Endometrial microvascular endothelial cells (primary cell): ENCODE data around the gene PPARG. TPM values are rescaled to one million over a fixed set of nuclear protein-coding genes. Genes with fewer than 3 reads are reported as not detected.
"Not testable (repeated sequence)": the region's sequence is repeated elsewhere in the genome, so short reads cannot be mapped to it uniquely, and the experiment has no call there.

Experiments
- in situ Hi-C: cut with HindIII; loops from 2 replicates; pipeline ENCODE4 v1.10.0; 2017; ENCODE audit warnings: low sequenced_read_pairs, low pct_unique_long_range_greater_than_20kb; ENCODE audit errors: inconsistent ontology term
- total RNA-seq: library from RNA; depleted of rRNA; stranded (reverse); fragments of >200 nt; gene quantifications from one replicate; pipeline ENCODE4 v1.2.3, GENCODE V29; 2015; ENCODE audit errors: inconsistent ontology term

The PPARG gene
- 5.6 TPM for total RNA-seq

DNA sequence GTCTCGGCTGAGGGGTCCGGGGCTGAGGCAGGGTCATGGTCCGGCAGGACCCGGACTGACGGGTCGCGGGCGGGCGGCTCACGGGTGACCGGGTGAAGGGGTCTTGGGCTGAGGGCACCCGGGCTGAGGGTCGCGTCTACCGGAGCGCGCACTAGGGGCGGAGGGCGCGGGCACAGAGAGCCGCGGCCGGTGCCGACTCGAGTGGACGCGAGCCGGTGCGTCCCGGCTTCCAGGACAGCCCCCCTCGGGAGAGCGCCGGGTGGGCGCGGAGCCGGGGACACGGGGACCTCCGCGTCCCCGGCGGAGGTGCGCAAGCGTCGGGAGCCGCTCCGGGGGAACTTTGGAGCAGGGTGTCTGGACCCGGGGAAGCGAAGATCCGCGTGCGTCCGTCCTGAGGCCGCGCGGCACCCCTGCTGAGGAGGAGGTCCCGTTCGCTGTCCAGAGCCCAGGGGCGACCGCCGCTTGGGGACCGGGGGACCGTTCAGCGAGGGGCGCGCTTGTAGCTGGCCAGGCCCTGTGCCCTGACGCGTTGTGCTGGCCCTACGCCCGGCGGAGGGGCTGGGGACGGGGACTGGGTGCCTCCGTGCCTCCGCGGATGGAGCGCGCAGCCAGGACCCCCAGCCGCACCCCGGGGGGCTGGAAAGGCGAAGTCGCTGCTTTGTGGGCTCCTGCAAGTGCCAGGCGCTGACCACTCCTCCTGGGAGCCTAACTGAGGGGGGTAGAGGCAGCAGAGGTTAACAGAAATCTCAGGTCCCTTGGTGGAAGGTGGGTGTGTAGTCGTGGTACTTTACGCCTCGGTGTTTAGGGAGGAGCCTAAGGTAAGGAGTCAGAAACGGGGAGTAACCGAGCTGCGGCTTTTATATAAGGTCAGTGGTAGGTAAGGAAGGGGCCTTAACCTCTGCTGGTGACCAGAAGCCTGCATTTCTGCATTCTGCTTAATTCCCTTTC, at the start of gene PPARG:
TSS of gene PPARG (plus strand) at position 889 of the 948 bp plus-strand sequence. CDS start 90,642 bp downstream, outside the sequence.
- in situ Hi-C loops, result no loop called here

DNA sequence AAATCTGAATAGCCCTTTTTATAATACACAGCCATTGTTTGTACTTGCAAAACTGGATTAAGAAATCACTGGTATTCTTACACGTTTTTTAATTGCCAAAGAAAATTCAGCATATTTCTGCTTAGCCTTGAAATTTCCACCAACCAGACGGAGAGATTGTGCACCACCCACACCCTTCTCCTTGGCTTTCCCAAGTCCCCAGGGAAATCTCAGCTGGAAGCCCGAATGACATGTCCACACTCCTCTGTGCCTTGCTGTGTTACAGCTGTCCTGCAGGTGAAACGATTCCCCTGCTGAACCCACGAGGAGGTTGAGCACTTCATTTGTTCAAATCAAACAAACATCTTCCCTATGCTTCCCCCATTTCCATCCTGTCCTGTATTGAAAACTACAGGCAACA, 49.6 kb upstream of the PPARG start:
- in situ Hi-C loops, result no loop called here

GRCh38 chr3:12242772-12243171, 46.1 kb upstream of the PPARG start:
- in situ Hi-C loops, result no loop called here

GRCh38 chr3:12246497-12247163, 42.2 kb upstream of the PPARG start:
- in situ Hi-C loops, result no loop called here

- in situ Hi-C loops, result no loop called here
Observed at GRCh38 chr3:12247411-12247810, 41.5 kb upstream of the PPARG start.

DNA sequence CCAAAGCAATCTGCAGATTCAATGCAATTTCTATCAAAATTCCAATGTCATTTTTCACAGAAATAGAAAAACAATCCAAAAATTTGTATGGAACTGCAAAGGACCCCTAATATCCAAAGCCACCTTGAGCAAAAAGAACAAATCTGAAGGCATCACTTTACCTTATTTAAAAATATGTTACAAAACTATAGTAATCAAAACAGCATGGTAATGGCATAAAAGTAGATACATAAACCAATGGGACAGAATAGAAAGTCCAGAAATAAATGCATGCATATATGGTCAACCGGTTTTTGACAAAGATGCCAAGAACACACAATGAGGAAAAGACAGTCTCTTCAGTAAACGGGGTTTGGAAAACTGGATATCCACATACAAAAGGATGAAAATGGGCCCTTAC, 39.4 kb upstream of the PPARG start:
- in situ Hi-C loops, result no loop called here

- in situ Hi-C loops, result no loop called here
Observed at GRCh38 chr3:12252889-12253288, 36.0 kb upstream of the PPARG start.

GRCh38 chr3:12253516-12254343, 35.1 kb upstream of the PPARG start:
- in situ Hi-C loops, result no loop called here

- in situ Hi-C loops, result no loop called here
Observed at GRCh38 chr3:12255393-12255792, 33.5 kb upstream of the PPARG start.

- in situ Hi-C loops, result no loop called here
Observed at GRCh38 chr3:12258911-12259310, 30.0 kb upstream of the PPARG start.

DNA sequence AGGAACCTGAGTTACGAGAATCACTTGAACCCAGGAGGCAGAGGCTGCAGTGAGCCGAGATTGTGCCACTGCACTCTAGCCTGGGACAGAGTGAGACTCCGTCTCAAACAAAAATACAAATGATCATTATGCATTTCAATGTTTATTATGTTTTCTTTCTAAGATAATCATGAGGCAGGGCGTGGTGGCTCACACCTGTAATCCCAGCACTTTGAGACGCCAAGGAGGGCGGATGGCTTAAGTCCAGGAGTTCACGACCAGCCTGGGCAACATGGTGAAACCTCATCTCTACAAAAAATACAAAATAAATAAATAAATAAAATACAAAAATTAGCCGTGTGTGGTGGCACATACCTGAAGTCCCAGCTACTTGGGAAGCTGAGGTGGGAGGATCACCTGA, 26.7 kb upstream of the PPARG start:
- in situ Hi-C loops, result not testable (repeated sequence)

DNA sequence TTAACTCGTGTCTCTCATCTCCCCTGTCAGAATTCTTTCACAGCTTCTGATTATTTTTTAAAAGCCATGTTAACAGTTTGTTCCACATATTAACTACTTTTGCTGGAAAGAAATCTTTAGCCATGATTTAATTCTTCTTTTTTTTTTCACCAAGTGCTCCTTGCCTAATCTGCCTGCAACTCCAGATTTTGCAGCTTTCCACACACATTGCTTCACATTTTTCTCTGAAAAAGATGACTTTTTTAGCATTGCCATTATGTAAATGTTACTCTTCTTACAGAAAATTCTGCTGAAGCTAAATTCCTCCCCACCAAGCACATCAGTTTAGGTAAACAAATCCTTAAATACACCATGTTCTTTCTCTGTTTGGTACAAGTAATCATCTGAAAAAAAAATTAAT, 23.4 kb upstream of the PPARG start:
- in situ Hi-C loops, result no loop called here

DNA sequence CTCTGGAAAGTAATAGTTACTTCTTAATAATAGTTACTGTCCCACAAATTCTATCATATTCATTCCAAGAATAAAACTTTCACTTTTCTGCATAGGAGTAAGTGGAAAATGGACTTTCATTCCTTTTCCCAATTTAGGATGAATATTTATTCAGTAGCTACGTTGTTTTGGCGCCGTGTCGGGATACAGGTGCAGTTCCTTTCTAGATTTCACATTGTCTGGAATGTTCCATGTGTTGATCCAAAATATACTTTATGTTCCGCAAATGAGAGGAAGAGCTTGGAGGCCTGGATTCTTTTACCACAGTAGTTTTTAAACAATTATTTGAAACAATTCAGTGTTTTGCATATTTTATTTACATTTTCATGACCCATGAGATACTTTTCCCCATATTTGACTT, 22.8 kb upstream of the PPARG start:
- in situ Hi-C loops, result no loop called here

GRCh38 chr3:12267376-12268030, 21.4 kb upstream of the PPARG start:
- in situ Hi-C loops, result no loop called here

DNA sequence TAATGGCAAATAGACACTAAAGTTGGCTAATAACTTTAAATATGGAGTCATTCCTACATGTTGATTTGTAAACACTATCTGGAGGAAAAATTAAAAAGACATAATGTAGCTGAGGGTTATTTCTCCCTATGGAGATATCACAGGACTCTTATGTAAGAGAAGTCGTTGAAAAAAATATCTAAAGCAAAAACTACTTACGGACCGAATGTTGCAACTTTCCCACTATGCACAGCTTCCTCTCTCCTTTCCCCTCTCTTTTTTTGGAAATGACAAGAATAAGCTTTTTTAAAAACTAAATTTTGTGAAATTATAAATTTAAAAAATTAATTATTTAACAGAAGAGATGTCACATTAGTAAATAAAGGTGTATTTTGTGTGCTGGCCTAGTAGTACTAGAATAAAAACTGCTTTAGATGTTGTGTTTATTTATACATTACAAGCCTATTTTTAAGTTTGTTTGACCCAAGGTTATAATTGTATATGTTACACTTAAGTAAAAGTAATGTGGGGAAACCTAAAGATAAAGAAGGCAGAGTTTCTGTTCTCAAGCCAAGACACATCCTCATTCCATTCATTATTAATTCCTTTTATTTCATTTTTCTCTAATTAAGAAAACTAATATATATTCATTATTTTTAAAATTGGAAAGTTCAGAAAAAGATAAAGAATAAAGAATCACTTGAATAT, 20.7 kb upstream of the PPARG start:
- in situ Hi-C loops, result no loop called here

- in situ Hi-C loops, result no loop called here
Observed at GRCh38 chr3:12270976-12271375, 17.9 kb upstream of the PPARG start.

DNA sequence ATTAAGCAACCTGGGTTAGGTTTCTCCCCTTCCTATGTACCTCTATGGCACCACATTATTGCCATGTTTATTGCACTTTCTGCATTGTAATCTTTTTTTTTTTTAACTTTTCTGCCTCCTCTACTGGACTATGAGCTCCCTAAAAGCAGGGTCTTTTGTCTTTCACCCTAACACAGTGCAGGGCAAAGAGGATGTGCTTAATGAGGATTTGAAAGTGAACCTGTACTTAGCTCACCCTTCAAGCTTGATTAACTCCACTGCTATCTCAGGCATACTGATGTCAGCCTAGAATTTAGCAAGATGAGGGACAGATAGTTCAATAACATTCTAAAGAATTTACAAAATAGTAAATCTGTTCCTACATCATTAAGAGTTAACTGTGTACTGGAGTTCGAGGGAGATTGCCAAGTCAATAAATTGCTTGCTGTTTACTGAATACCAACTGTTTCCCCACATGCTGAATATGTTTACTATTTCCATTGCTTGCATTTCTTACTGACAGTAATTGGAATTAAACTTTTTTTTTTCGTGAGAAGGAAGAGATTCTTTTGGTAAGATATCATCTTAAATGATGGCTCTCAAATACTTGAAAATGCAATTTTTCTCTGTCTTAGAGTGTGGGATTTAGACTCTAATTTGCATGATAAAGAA, 15.7 kb upstream of the PPARG start:
- in situ Hi-C loops, result no loop called here
